ENCODE data around the gene ADAM33.

- no peak for TF ChIP-seq CTCF (IDR thresholded peaks at IDR 0.05)
- no peak for TF ChIP-seq POLR2A (IDR thresholded peaks at IDR 0.05)
Observed at GRCh38 chr20:3635346-3635745, 46.5 kb downstream of the ADAM33 start.

Measured in Peyer's patch (tissue), 4 donors.